HepG2 (cell line): ENCODE measurements around the gene PLCB2. TPM values are rescaled to one million over a fixed set of nuclear protein-coding genes. Genes with fewer than 3 reads are reported as not detected.

Experiments used
- ATAC-seq: fragments of 200-7000 bp; cut with Tn5 transposase; 3 replicates; pipeline ENCODE4 v1.9.1; 2020; ENCODE audit warnings: mild to moderate bottlenecking, moderate library complexity
- BruUV-seq: library from RNA; stranded (reverse); fragments of 400-500 nt; replicated peaks from 2 replicates; lab custom pipeline; 2021; lab: Mats Ljungman, UMichigan
- CTCF ChIA-PET: fragments of 300-600 bp; formaldehyde crosslinking; extraction: SDS; loops from one replicate; lab custom pipeline; 2021; ENCODE audit warnings: low total read pairs, inconsistent platforms, low intra/inter-chr PET ratio; lab: Yijun Ruan, JAX
- POLR2A ChIA-PET: fragments of 350-600 bp; sonication (Branson Sonifier 250); formaldehyde crosslinking; loops from one replicate; lab custom pipeline; 2020; ENCODE audit warnings: antibody characterized with exemption, inconsistent platforms; lab: Yijun Ruan, JAX
- DNase-seq: peaks from one replicate; pipeline ENCODE4 v3.0.0-alpha.2; 2015; ENCODE audit warnings: low spot score
- FAIRE-seq: peaks from 3 replicates; lab custom pipeline; 2011; peaks lifted over from hg19 to GRCh38; lab: Jason Lieb, UNC
- H2AFZ ChIP-seq: one replicate; pipeline ENCODE4 v1.6.1; 2011; ENCODE audit warnings: low read length, inconsistent platforms
- H3K27ac ChIP-seq: fragments of 300-600 bp; 3 replicates; pipeline ENCODE4 v1.8.0; 2011; ENCODE audit warnings: mixed run types, mild to moderate bottlenecking, mixed read lengths, low read length, inconsistent platforms; ENCODE audit not compliant: insufficient read depth; ENCODE audit errors: extremely low read length
- H3K27me3 ChIP-seq, 2 experiments: fragments of 200-600 bp in 1 of 2; 2 replicates in 1 of 2; 3 replicates in 1 of 2; pipeline versions ENCODE4 v1.6.0 to v1.8.0; 2011; ENCODE audit warnings: low read length in 2 of 2, mild to moderate bottlenecking in 2 of 2, moderate library complexity in 2 of 2, inconsistent platforms in 1 of 2; ENCODE audit not compliant: insufficient read depth in 2 of 2, control insufficient read depth in 1 of 2
- H3K36me3 ChIP-seq, 2 experiments: fragments of 200-600 bp in 1 of 2; replicated peaks in 1 of 2; 2 replicates in 1 of 2; 3 replicates in 1 of 2; pipeline versions ENCODE4 v1.5.1 to v1.8.0; 2011; ENCODE audit warnings: low read length in 2 of 2, inconsistent platforms in 1 of 2; ENCODE audit not compliant: insufficient read depth in 2 of 2, control insufficient read depth in 1 of 2
- H3K4me1 ChIP-seq: 2 replicates; pipeline ENCODE4 v1.5.1; 2012; ENCODE audit warnings: low read length, inconsistent platforms; ENCODE audit not compliant: insufficient read depth
- H3K4me2 ChIP-seq: 2 replicates; pipeline ENCODE4 v1.6.0; 2011; ENCODE audit warnings: low read depth, low read length, inconsistent platforms
- H3K4me3 ChIP-seq, 3 experiments: fragments of 200-600 bp in 1 of 3; sonication (generic), shearing (Covaris generic) in 1 of 3; replicated peaks in 1 of 3; 2 replicates each; pipeline ENCODE4 v1.5.1; 2011 to 2016; ENCODE audit warnings: low read length in 3 of 3, inconsistent platforms in 2 of 3, low read depth in 2 of 3, mild to moderate bottlenecking in 2 of 3, control low read depth in 1 of 3, mixed read lengths in 1 of 3; ENCODE audit not compliant: insufficient read depth in 1 of 3
- H3K79me2 ChIP-seq: one replicate; pipeline ENCODE4 v1.6.1; 2011; ENCODE audit warnings: low read length, inconsistent platforms; ENCODE audit not compliant: insufficient read depth
- H3K9ac ChIP-seq: 2 replicates; pipeline ENCODE4 v1.6.0; 2011; ENCODE audit warnings: mild to moderate bottlenecking, low read depth, low read length, inconsistent platforms; ENCODE audit not compliant: insufficient read depth
- H3K9me3 ChIP-seq: 2 replicates; pipeline ENCODE4 v1.5.1; 2012; ENCODE audit warnings: mild to moderate bottlenecking, low read length
- H4K20me1 ChIP-seq: 2 replicates; pipeline ENCODE4 v1.6.0; 2011; ENCODE audit warnings: inconsistent platforms, mild to moderate bottlenecking, low read length, moderate library complexity; ENCODE audit not compliant: insufficient read depth
- DMTF1 ChIP-seq: sonication (generic); formaldehyde crosslinking; IDR thresholded peaks from 2 replicates; pipeline ENCODE4 v1.4.0; 2020; ENCODE audit warnings: mild to moderate bottlenecking, missing genetic modification reagents
- MAF1 ChIP-seq: sonication (generic); formaldehyde crosslinking; IDR thresholded peaks from 2 replicates; pipeline ENCODE4 v1.5.0; 2020; ENCODE audit warnings: missing genetic modification reagents, borderline replicate concordance
- NR2C2 ChIP-seq: sonication (generic); formaldehyde crosslinking; IDR thresholded peaks from 2 replicates; pipeline ENCODE4 v1.4.0; 2020; ENCODE audit warnings: missing genetic modification reagents, mild to moderate bottlenecking, moderate library complexity, borderline replicate concordance
- SSRP1 ChIP-seq: IDR thresholded peaks from 2 replicates; pipeline ENCODE4 v1.6.1; 2016; ENCODE audit warnings: control low read depth
- TBX3 ChIP-seq: fragments of 450-650 bp; IDR thresholded peaks from 2 replicates; pipeline ENCODE4 v1.6.1; 2017; ENCODE audit warnings: antibody characterized with exemption, mild to moderate bottlenecking, inconsistent platforms, borderline replicate concordance
- TRAFD1 ChIP-seq: sonication (generic); formaldehyde crosslinking; IDR thresholded peaks from 2 replicates; pipeline ENCODE4 v1.5.1; 2020; ENCODE audit warnings: missing genetic modification reagents, mild to moderate bottlenecking, borderline replicate concordance
- ZBTB7A ChIP-seq: sonication (generic); formaldehyde crosslinking; IDR thresholded peaks from 2 replicates; pipeline ENCODE4 v1.8.0; 2022; ENCODE audit warnings: mild to moderate bottlenecking, missing genetic modification reagents
- ZNF546 ChIP-seq: sonication (generic); formaldehyde crosslinking; conservative IDR thresholded peaks from 2 replicates; pipeline ENCODE4 v1.8.1; 2023; ENCODE audit warnings: mild to moderate bottlenecking, missing genetic modification reagents
- ZNF580 ChIP-seq: IDR thresholded peaks from 2 replicates; pipeline ENCODE4 v1.6.1; 2016; ENCODE audit warnings: low read depth, borderline replicate concordance
- ZNF703 ChIP-seq: sonication (generic); formaldehyde crosslinking; IDR thresholded peaks from 2 replicates; pipeline ENCODE4 v1.5.1; 2020; ENCODE audit warnings: missing genetic modification reagents, mild to moderate bottlenecking, moderate library complexity, borderline replicate concordance
- ZNF841 ChIP-seq: sonication (generic); formaldehyde crosslinking; IDR thresholded peaks from 2 replicates; pipeline ENCODE4 v1.8.1; 2023; ENCODE audit warnings: missing genetic modification reagents, borderline replicate concordance
- ZXDC ChIP-seq: sonication (generic); formaldehyde crosslinking; IDR thresholded peaks from 2 replicates; pipeline ENCODE4 v1.5.0; 2020; ENCODE audit warnings: mild to moderate bottlenecking, missing genetic modification reagents
- WGBS: methylation state at CpG from one replicate; pipeline ENCODE4 v1.1.6; 2017; ENCODE audit warnings: low lambda C conversion rate; 5-methylcytosine and 5-hydroxymethylcytosine counted together
- in situ Hi-C: cut with HindIII; loops from 2 replicates; pipeline ENCODE4 v1.10.0; 2017; ENCODE audit warnings: low pct_unique_long_range_greater_than_20kb; ENCODE audit not compliant: extremely low pct_ligation_motif_present
- intact Hi-C: fragments of 100-400 bp; cut with micrococcal nuclease; formaldehyde crosslinking; loops from one replicate; pipeline ENCODE4 v1.10.0; 2022; ENCODE audit not compliant: unreplicated experiment
- polyA plus RNA-seq, 8 experiments: library from polyadenylated mRNA; depleted of rRNA in 3 of 8; stranded (reverse) in 7 of 8; unstranded in 1 of 8; fragments of >200 nt; fragmentation: Illumina TruSeq in 4 of 8; extraction: Trizol in 4 of 8; gene quantifications; 2 replicates each; pipeline versions ENCODE4 v1.2.1 to v1.2.3, GENCODE V29; 2011 to 2016; ENCODE audit warnings: low read depth in 4 of 8, missing spikeins in 1 of 8, mixed read lengths in 1 of 8; ENCODE audit not compliant: insufficient read depth in 1 of 8
- total RNA-seq, 5 experiments: library from RNA; depleted of rRNA; stranded (reverse); fragments of >200 nt; fragmentation: Illumina TruSeq; extraction: Trizol; gene quantifications; 2 replicates each; pipeline ENCODE4 v1.2.3, GENCODE V29; 2016; ENCODE audit warnings: low read depth in 1 of 5

Gene PLCB2
- total and polyA plus RNA-seq, 2 of the 13 experiments (the other 11 are each of a cell fraction or from before 2014, with no cell fraction given), result 0.11 TPM; not detected in 1

DNA sequence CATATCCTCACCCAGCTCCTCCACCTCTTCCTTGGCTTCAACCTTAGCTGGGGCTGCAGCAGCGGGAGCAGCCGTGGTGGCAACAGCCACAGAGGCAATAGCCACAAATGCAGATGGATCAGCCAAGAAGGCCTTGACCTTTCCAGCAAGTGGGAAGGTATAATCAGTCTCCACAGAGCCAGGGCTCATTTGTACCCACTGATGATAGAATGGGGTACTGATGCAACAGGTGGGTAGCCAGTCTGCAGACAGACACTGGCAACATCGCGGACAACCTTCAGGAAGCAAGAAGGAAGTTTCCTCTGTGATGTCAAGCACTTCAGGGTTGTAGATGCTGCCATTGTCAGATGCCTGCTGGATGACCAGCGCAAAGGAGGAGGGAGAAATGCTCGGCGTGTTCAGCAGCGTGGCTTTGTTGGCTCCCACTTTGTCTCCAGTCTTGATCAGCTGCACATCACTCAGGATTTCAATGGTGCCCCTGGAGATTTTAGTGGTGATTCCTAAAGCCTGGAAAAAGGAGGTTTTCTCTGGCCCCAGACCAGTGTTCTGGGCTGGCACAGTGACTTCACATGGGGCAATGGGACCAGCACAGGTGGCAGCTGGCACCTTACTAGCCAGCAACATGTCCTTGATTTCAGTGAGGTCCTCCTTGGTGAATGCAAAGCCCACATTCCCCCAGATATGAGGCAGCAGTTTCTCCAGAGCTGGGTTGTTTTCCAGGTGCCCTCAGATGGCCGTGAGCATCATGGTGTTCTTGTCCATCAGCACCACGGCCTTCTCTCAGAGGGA is 4.8 kb upstream of the PLCB2 start (continued):
- TF ChIP-seq DMTF1 (no peak), ZNF703 (CRISPR knock-in tag) (no peak)

- Histone ChIP-seq H3K4me2 (no peak overlapping the region), H3K4me3 (no peak overlapping the region), H4K20me1 (no peaks in the 10 kb centered on the region), H3K9ac (no peak overlapping the region), H3K4me1 (no peaks in the 10 kb centered on the region), H2AFZ (no peak overlapping the region), H3K27ac (no peak overlapping the region), H3K36me3 (no peaks in the 10 kb centered on the region), H3K79me2 (no peaks in the 10 kb centered on the region), H3K9me3 (no peaks in the 10 kb centered on the region), H3K27me3 (peaks cover 4 to 59% of the 10 kb centered on the region in 2 experiments; a peak in 4 of 5 replicates)
- FAIRE-seq (no peak), DNase-seq (no peak), ATAC-seq (no peak)
- CTCF ChIA-PET, result no interaction called here
- in situ Hi-C loops, result loop anchor here (5.0 kb wide), 1 partner anchor 34 kb away; no protein-coding TSS in a partner anchor
- POLR2A ChIA-PET, result no interaction called here
- BruUV-seq, result no TSS peak
- 3% methylated on average over 3 of the region's 3 CpGs for WGBS
- intact Hi-C loops, result loop anchor here (1.0 kb wide), 1 partner anchor 32 kb away; no protein-coding TSS in a partner anchor
- TF ChIP-seq ZNF841 (CRISPR knock-in tag) (no peak), TBX3 (no peak), SSRP1 (CRISPR knock-in tag) (no peak), ZBTB7A (CRISPR knock-in tag) (no peak), ZNF580 (CRISPR knock-in tag) (no peak), ZXDC (no peak), ZNF546 (CRISPR knock-in tag) (no peak), TRAFD1 (no peak), NR2C2 (CRISPR knock-in tag) (no peak), MAF1 (no peak)
Observed at GRCh38 chr15:40310993-40311392, 3.3 kb upstream of the PLCB2 start.
